ENCODE results near the gene SLC13A4.

SLC13A4 gene

GRCh38 chr7:135733603-135734342 lies 5.8 kb upstream of the SLC13A4 start:
- Histone ChIP-seq H3K27ac (no peak overlapping the region), H3K4me1 (ENCODE audit: control insufficient read depth in 1 of 2, insufficient read depth in 1 of 2, low read depth in 1 of 2, low read length in 1 of 2) (no peaks in the 10 kb centered on the region), H3K36me3 (no peaks in the 10 kb centered on the region), H3K9me3 (no peaks in the 10 kb centered on the region), H3K27me3 (no peaks in the 10 kb centered on the region), H3K4me3 (ENCODE audit: low read depth in 1 of 2, low read length in 1 of 2) (no peak overlapping the region)
- no peak for TF ChIP-seq CTCF (IDR thresholded peaks at IDR 0.05)

DNA sequence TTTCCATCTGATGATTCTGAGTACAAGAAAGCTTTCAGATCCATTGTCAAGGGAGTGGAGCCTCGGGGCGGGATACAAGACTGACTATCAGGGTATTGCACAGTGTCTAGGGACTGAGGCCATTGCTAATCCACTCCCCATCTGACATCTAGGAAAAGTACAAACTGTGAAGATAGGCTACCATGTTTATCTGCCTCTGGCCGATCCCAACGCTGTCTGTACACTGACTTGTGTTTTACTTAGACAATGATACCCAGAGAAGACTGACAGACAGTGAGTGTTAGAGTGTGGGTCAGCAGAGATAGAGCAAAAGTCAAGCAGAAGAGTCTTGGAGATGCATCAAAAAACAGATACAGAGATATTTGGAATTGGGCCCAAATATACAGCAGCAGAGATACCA lies 3.1 kb upstream of the SLC13A4 start:
- H3K36me3 ChIP-seq: no peaks in the 10 kb centered on the region
- H3K27ac ChIP-seq: no peak overlapping the region
- no peak for TF ChIP-seq CTCF (IDR thresholded peaks at IDR 0.05)
- H3K27me3 ChIP-seq: peaks cover 4% of the 10 kb centered on the region
- H3K4me1 ChIP-seq (ENCODE audit: control insufficient read depth in 1 of 2, insufficient read depth in 1 of 2, low read depth in 1 of 2, low read length in 1 of 2): no peaks in the 10 kb centered on the region
- H3K4me3 ChIP-seq (ENCODE audit: low read depth in 1 of 2, low read length in 1 of 2): no peak overlapping the region
- no peaks in the 10 kb centered on the region for H3K9me3 ChIP-seq

DNA sequence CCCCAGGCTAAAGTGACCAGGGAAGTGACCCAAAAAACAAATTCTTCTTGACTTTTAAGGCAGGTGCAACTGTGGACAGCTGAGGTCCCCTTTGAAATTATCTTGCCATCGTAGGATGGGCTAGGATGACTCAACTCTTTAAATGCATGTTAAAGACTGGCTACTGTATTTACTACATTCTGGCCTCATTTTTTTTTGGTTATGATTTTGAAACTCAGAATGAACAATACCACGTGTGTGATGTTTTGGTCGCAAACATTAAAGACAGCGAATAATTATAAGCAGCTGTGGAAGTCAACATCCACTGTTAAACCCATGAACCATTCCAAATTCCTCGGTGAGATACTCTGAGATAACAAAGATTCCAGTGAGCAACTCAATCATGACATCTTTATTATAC lies 1.2 kb upstream of the SLC13A4 start:
- no peaks in the 10 kb centered on the region for H3K9me3 ChIP-seq
- no peak for TF ChIP-seq CTCF (IDR thresholded peaks at IDR 0.05)
- peaks cover 5% of the 10 kb centered on the region for H3K27me3 ChIP-seq
- H3K4me3 ChIP-seq (ENCODE audit: low read depth in 1 of 2, low read length in 1 of 2): no peak overlapping the region
- no peak overlapping the region for H3K27ac ChIP-seq
- no peaks in the 10 kb centered on the region for H3K4me1 ChIP-seq (ENCODE audit: control insufficient read depth in 1 of 2, insufficient read depth in 1 of 2, low read depth in 1 of 2, low read length in 1 of 2)
- H3K36me3 ChIP-seq: no peaks in the 10 kb centered on the region

DNA sequence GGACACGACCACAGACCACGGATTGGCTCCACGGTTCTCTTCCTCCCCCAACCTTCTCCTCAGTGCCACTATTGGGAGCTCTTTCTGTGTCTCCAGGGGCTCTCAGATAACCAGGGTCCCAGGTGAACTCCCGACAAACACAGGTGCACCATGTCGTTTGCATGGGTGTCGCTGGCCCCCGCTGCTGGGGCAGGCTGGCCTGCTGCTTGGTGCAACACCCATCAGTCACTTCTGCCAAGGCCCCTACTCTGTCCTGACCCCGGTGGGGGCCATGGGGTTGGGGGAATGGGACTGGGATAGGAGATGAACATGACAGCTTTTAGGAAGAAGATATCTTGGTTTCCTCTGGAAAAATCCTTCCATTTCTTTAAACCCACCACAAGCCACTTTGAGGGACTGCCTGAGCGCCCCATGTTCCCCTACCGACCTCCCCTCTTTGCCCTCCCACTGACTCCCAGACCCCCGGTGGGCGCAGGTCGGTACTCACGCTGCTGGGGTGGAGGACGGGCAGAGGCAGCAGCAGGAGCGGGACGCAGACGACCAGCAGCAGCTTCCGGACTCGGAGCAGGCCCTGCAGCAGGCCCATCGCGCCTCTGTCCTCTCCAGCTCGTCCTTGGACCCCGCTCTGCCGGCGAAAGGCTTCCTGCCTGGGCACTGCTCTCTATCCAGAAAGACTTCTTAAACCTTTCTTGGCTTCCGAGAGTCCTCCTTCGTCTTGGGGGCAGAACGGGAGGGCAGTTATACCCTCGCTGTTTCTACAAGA lies 894 bp downstream of the SLC13A4 start:
- no peak overlapping the region for H3K27ac ChIP-seq
- H3K9me3 ChIP-seq: no peaks in the 10 kb centered on the region
- no peaks in the 10 kb centered on the region for H3K4me1 ChIP-seq (ENCODE audit: control insufficient read depth in 1 of 2, insufficient read depth in 1 of 2, low read depth in 1 of 2, low read length in 1 of 2)
- no peak for TF ChIP-seq CTCF (IDR thresholded peaks at IDR 0.05)
- H3K36me3 ChIP-seq: no peaks in the 10 kb centered on the region
- no peak overlapping the region for H3K4me3 ChIP-seq (ENCODE audit: low read depth in 1 of 2, low read length in 1 of 2)
- peaks cover 5% of the 10 kb centered on the region for H3K27me3 ChIP-seq

GRCh38 chr7:135726276-135726788 lies 1.7 kb downstream of the SLC13A4 start:
- H3K4me1 ChIP-seq (ENCODE audit: control insufficient read depth in 1 of 2, insufficient read depth in 1 of 2, low read depth in 1 of 2, low read length in 1 of 2): no peaks in the 10 kb centered on the region
- no peak overlapping the region for H3K27ac ChIP-seq
- no peak overlapping the region for H3K4me3 ChIP-seq (ENCODE audit: low read depth in 1 of 2, low read length in 1 of 2)
- H3K27me3 ChIP-seq: peaks cover 5% of the 10 kb centered on the region
- no peaks in the 10 kb centered on the region for H3K36me3 ChIP-seq
- no peaks in the 10 kb centered on the region for H3K9me3 ChIP-seq
- TF ChIP-seq CTCF (IDR thresholded peaks at IDR 0.05): no peak
